Measurements from ENCODE around the gene ARAP1.

DNA sequence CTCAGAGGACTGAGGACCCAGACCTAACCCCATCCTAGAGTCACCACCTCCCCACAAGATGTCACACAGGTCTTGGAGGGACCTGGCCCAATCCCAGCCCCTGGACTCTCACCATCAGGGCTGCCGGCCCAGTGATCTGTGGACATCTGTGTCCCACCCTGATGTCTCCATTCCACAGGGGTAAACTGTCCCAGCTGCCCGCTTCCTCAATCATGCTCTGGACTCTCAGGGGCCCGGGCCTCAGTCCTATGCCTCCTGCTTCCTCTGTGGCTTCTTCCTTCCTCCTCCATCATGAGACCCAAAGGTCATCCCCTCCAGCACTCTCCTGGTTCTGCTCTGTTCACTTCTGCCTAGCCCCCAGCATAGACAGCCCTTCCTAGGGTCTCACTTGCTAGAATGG lies 32.2 kb downstream of the ARAP1 start:
- TF ChIP-seq POLR2A (IDR thresholded peaks at IDR 0.05; ENCODE audit: low read depth, low read length) (no peak), EZH2 (IDR thresholded peaks at IDR 0.05; ENCODE audit: borderline replicate concordance, low read depth, low read length, severe bottlenecking) (no peak), POLR2AphosphoS5 (IDR thresholded peaks at IDR 0.05; ENCODE audit: insufficient read depth, low read depth, low read length) (no peak), JUN (IDR thresholded peaks at IDR 0.05; ENCODE audit: borderline replicate concordance, insufficient read depth, insufficient read length, low read depth) (no peak), MYC (IDR thresholded peaks at IDR 0.05; ENCODE audit: low read depth, low read length) (no peak), GATA2 (IDR thresholded peaks at IDR 0.05; ENCODE audit: insufficient read depth, insufficient read length, low read depth, low read length) (no peak), FOS (IDR thresholded peaks at IDR 0.05; ENCODE audit: borderline replicate concordance, insufficient read depth, low read length) (no peak)
- TF ChIP-seq, protein P1, sequence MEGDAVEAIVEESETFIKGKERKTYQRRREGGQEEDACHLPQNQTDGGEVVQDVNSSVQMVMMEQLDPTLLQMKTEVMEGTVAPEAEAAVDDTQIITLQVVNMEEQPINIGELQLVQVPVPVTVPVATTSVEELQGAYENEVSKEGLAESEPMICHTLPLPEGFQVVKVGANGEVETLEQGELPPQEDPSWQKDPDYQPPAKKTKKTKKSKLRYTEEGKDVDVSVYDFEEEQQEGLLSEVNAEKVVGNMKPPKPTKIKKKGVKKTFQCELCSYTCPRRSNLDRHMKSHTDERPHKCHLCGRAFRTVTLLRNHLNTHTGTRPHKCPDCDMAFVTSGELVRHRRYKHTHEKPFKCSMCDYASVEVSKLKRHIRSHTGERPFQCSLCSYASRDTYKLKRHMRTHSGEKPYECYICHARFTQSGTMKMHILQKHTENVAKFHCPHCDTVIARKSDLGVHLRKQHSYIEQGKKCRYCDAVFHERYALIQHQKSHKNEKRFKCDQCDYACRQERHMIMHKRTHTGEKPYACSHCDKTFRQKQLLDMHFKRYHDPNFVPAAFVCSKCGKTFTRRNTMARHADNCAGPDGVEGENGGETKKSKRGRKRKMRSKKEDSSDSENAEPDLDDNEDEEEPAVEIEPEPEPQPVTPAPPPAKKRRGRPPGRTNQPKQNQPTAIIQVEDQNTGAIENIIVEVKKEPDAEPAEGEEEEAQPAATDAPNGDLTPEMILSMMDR (IDR thresholded peaks at IDR 0.05; ENCODE audit: extremely low read depth in 1 of 2, insufficient read depth in 1 of 2, low read depth in 1 of 2, low read length in 2 of 2) = no peak
- TF ChIP-seq, protein P2, sequence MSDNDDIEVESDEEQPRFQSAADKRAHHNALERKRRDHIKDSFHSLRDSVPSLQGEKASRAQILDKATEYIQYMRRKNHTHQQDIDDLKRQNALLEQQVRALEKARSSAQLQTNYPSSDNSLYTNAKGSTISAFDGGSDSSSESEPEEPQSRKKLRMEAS (IDR thresholded peaks at IDR 0.05; ENCODE audit: insufficient read depth, insufficient read length) = no peak
